OCI-LY3 (cell line): ENCODE results near the gene DCLRE1C.
"Not testable (repeated sequence)": the region's sequence is repeated elsewhere in the genome, so short reads cannot be mapped to it uniquely, and the experiment has no call there.

ENCODE experiments used
- H2AFZ ChIP-seq: fragments of 200-600, 300-600 bp; shearing (Covaris generic); 2 replicates; pipeline ENCODE4 v1.6.0; 2014; ENCODE audit warnings: antibody characterized with exemption, low read depth, low read length
- H3K27ac ChIP-seq: fragments of 200-600, 300-600 bp; sonication (generic); 2 replicates; pipeline ENCODE4 v1.5.1; 2014; ENCODE audit warnings: mild to moderate bottlenecking, low read length, moderate library complexity, mixed read lengths
- H3K27me3 ChIP-seq: fragments of 200-600, 300-600 bp; sonication (generic); 2 replicates; pipeline ENCODE4 v1.6.1; 2014; ENCODE audit warnings: low read depth, low read length, mixed read lengths
- H3K36me3 ChIP-seq: fragments of 200-600, 300-600 bp; sonication (generic); replicated peaks from 2 replicates; pipeline ENCODE3; 2014; ENCODE audit warnings: low read depth, low read length, mixed read lengths
- H3K4me1 ChIP-seq: fragments of 300-600, 200-600 bp; sonication (generic); 2 replicates; pipeline ENCODE4 v1.6.1; 2014; ENCODE audit warnings: low read length, mixed read lengths
- H3K4me2 ChIP-seq: fragments of 200-600, 300-600 bp; sonication (generic); 2 replicates; pipeline ENCODE4 v1.6.1; 2014; ENCODE audit warnings: low read length, mixed read lengths
- H3K4me3 ChIP-seq: fragments of 300-600, 200-600 bp; sonication (generic); 2 replicates; pipeline ENCODE4 v1.5.1; 2014; ENCODE audit warnings: antibody characterized with exemption, mild to moderate bottlenecking, low read length, moderate library complexity
- H3K79me2 ChIP-seq: fragments of 300-600, 200-600 bp; shearing (Covaris generic); 2 replicates; pipeline ENCODE4 v1.6.1; 2014; ENCODE audit warnings: mild to moderate bottlenecking, low read length, mixed read lengths
- H3K9ac ChIP-seq: fragments of 300-600, 200-600 bp; shearing (Covaris generic); 2 replicates; pipeline ENCODE4 v1.6.0; 2014; ENCODE audit warnings: mild to moderate bottlenecking, low read length, moderate library complexity
- H3K9me3 ChIP-seq: fragments of 200-600, 300-600 bp; shearing (Covaris generic); 2 replicates; pipeline ENCODE4 v1.6.1; 2014; ENCODE audit warnings: low read length, mixed read lengths; ENCODE audit not compliant: insufficient read depth
- H4K20me1 ChIP-seq: fragments of 200-600, 300-600 bp; sonication (generic); 2 replicates; pipeline ENCODE4 v1.6.1; 2016; ENCODE audit warnings: low read length, mixed read lengths; ENCODE audit not compliant: insufficient read depth
- CTCF ChIP-seq: fragments of 200-600, 300-600 bp; sonication (generic); IDR thresholded peaks from 2 replicates; pipeline ENCODE4 v1.5.1; 2014; ENCODE audit warnings: antibody characterized with exemption, low read length, low read depth
- EZH2phosphoT487 ChIP-seq: fragments of 200-600 bp; shearing (Covaris generic); IDR thresholded peaks from 2 replicates; pipeline ENCODE4 v1.6.1; 2018; ENCODE audit warnings: antibody characterized with exemption, mixed run types, low read depth

Gene DCLRE1C

GRCh38 chr10:14954001-14954770 lies at the start of gene DCLRE1C:
Gene DCLRE1C (minus strand): TSS chr10:14954096. CDS start chr10:14954010, 86 bp downstream.
- Histone ChIP-seq H3K4me1 (peaks cover 32% of the 10 kb centered on the region), H3K9me3 (no peaks in the 10 kb centered on the region), H3K79me2 (peaks cover 32% of the 10 kb centered on the region), H3K4me2 (peak within 1 kb of the TSS; percentile 87), H3K9ac (peak within 1 kb of the TSS; percentile 89), H3K36me3 (peaks cover 5% of the 10 kb centered on the region), H3K27me3 (no peaks in the 10 kb centered on the region), H4K20me1 (peaks cover 8% of the 10 kb centered on the region; the same call in 1 of the 2 replicates), H3K4me3 (peak within 1 kb of the TSS; percentile 96), H3K27ac (peak within 1 kb of the TSS; percentile 78), H2AFZ (peak within 1 kb of the TSS; percentile 78; the same call in 1 of the 2 replicates)
- TF ChIP-seq CTCF = no peak
- TF ChIP-seq EZH2phosphoT487 = no peak

GRCh38 chr10:14995964-14996565 lies 42.2 kb upstream of the DCLRE1C start:
- Histone ChIP-seq H3K4me2 (no peak overlapping the region), H3K27me3 (no peaks in the 10 kb centered on the region), H3K36me3 (no peaks in the 10 kb centered on the region), H4K20me1 (no peaks in the 10 kb centered on the region), H3K9ac (no peak overlapping the region), H2AFZ (no peak overlapping the region), H3K79me2 (no peaks in the 10 kb centered on the region), H3K9me3 (no peaks in the 10 kb centered on the region), H3K4me3 (no peak overlapping the region), H3K4me1 (no peaks in the 10 kb centered on the region), H3K27ac (no peak overlapping the region)
- TF ChIP-seq CTCF (no peak), EZH2phosphoT487 (no peak)

GRCh38 chr10:14993500-14994455 lies 39.9 kb upstream of the DCLRE1C start:
- H3K4me2 ChIP-seq, H3K79me2 ChIP-seq, H3K4me3 ChIP-seq, H3K27me3 ChIP-seq, H3K36me3 ChIP-seq, H3K27ac ChIP-seq, H3K9ac ChIP-seq, H3K4me1 ChIP-seq, H2AFZ ChIP-seq, H4K20me1 ChIP-seq, H3K9me3 ChIP-seq: not testable (repeated sequence)

- not testable (repeated sequence) for H3K4me1 ChIP-seq, H3K9ac ChIP-seq, H3K4me3 ChIP-seq, H3K36me3 ChIP-seq, H3K27ac ChIP-seq, H3K4me2 ChIP-seq, H3K27me3 ChIP-seq, H3K79me2 ChIP-seq, H2AFZ ChIP-seq, H3K9me3 ChIP-seq, H4K20me1 ChIP-seq
Measured at GRCh38 chr10:14992336-14992735, 38.4 kb upstream of the DCLRE1C start.
